Eye (tissue), 1 donor: ENCODE results near the gene MTUS2.
"Not testable (repeated sequence)": the region's sequence is repeated elsewhere in the genome, so short reads cannot be mapped to it uniquely, and the experiment has no call there.

Source experiments
- DNase-seq: peaks from one replicate; pipeline ENCODE4 v3.0.0-alpha.2; 2015

The MTUS2 gene

DNA sequence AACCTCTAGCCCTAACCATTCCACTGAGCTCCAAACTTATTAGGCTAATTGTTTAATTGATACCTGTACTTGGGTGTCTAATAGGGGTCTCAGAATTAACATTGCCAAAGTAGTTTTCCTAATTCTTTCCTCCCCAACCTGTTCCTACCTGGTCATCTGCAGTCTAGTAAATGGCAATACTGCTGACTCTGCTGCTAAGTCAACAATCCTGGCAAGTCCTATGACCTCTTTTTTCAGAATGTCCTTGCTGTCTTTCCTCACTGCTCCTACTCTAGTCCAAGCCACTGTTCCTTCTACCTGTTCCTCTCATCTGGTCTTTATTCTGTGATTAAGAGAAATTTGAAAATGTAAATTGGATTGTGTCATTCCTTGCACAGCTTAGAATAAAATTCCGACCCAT lies 143.9 kb downstream of the MTUS2 start:
- no peak for DNase-seq

DNA sequence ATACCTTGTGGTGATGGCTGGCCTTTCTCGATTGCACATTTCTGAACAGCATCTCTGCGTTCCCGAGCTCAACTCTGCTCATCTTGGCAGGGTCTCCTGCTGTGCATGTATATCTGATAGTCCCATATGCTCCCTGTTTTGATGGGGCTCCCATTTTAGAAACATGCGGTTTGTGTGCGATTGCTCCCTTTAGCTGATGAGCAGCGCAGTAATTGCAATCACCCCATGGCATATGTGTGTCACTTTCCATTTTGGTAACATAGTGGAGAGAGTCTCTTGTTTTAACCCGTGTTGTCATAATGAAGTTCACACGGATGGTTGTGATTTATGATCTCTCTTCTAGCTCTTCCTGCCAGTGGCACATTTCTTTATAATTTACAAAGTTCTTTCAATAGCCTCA lies 144.7 kb downstream of the MTUS2 start:
- DNase-seq: no peak

- DNase-seq: no peak
Measured at GRCh38 chr13:28967029-28967915, 147.1 kb downstream of the MTUS2 start.

DNA sequence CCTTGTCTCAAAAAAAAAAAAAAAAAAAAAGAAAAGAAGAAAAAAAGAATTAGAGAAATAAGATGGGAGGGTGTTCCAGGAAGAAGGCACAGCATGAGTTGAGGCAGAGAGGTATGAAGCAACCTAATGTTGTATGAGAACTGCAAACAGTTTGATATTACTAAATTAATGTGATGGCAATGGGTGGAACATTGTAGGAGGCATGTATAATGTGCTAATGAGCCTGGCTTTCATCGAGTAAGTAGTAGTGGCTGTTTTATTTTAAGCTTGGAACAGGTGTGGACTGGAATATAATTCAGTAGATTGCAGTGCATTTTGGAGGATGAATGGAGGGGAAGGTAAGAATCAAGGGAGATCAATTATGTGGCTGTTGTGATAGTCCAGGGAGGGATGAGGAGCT lies 156.1 kb downstream of the MTUS2 start:
- no peak for DNase-seq

- no peak for DNase-seq
Measured at GRCh38 chr13:28976636-28977035, 156.5 kb downstream of the MTUS2 start.

DNA sequence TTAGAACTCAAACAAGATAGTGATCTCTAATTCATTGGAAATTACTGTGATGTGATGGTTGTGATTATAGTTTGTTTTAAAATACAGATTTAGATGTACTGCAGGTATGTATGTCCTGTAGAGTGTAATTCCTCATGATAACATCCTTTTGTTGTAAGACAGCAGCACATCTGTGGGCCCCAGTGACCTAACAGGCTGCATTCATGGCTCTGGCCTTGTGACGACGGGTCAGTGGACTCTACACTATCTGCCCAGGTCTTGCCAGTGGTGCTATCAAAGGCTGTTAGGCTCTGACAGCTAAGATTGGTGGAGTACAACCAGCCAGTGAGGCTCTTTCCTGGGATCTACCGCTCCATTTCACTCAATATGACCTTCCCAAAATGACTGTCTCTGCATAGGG lies 158.4 kb downstream of the MTUS2 start:
- no peak for DNase-seq

DNA sequence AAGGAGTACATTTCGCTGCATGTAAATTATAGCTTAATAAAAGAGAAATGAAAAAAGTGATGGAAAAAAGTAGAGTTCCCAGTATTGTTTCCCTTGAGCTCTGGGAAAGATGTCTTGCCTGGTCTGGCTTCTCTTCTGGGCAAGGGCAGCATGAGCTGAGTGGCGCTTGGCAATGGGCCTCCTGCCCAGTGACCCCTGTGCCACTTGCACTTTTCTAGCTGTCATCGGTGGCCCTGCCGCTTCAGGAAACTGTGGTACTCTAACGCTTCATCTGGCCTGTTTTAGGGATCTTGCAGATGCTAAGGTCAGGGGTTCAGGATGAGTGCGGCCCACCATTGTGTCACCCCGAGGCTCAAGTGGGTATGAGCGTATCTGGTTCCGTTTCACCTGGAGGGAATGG lies 161.4 kb downstream of the MTUS2 start:
- no peak for DNase-seq

DNA sequence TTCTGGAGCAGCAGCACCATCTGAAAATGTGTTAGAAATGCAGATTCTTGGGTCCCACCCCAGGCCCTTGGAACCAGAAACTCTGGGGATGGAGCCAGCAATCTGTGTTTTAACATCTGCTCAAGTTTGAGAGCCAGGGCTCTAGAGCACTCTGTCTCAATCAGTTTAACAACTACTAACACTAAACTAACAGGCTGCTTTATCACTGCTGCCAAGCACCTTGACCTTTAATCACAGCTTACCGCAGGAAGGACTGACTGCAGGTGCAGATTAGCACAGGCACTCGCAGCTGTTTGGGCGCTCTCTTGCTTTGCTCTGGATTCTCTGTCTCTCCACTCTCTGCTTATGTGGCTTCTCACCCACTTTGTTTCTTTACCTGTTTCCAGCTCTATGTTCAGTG lies 163.5 kb downstream of the MTUS2 start:
- DNase-seq: no peak

DNA sequence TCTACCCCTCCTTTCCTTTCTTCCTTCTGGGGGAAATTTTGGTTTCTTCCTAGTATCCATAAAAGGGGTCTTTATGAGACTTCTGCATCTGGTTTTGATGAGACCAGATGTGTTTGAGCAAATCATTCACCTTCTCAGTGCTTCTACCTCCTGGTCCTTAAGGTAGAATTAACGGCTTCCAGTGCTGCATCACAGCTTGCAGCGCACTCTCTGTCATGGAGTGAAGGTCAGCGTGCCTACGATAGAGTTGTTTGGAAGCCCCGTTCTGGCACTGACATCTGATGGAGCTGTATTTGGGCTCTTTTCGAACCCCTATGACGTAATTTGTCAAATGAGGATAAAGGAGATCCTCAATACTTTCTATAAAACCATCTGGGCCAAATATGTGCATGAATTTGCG lies 164.2 kb downstream of the MTUS2 start:
- DNase-seq: no peak

- no peak for DNase-seq
Measured at GRCh38 chr13:28984825-28985224, 164.7 kb downstream of the MTUS2 start.

DNA sequence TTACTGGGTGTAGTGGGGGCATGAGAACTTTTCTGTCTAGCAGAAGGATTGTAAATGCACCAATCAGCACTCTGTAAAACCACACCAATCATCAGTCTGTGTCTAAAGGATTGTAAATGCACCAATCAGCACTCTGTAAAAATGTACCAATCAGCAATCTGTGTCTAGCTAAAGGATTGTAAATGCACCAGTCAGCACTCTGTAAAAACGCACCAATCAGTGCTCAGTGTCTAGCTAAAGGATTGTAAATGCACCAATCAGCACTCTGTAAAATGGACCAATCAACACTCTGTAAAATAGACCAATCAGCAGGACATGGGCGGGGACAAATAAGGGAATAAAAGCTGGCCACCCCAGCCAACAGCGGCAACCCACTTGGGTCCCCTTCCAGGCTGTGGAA lies 170.2 kb downstream of the MTUS2 start:
- not testable (repeated sequence) for DNase-seq

GRCh38 chr13:28991764-28992163 lies 171.6 kb downstream of the MTUS2 start:
- DNase-seq: no peak

DNA sequence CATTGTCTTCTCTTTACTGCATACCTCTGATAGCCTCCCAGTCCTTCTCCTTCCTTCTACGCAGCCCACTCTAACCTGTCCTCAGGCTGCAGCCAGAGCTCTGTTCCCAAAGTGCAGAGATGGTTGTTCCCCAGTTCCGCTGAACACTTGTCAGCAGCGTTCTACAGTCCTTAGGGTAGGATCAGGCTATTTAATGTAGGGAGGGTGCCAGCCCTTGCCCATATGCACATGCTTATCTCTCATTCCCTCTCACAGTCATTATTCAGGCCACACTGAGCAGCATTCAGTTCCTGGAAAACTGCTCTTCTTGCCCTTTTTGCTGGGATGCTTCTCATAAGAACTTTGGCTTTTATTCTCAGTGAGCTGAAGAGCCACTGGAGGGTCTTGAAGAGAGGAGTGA lies 180.7 kb downstream of the MTUS2 start:
- no peak for DNase-seq

GRCh38 chr13:29005035-29005762 lies 185.1 kb downstream of the MTUS2 start:
- DNase-seq: no peak

DNA sequence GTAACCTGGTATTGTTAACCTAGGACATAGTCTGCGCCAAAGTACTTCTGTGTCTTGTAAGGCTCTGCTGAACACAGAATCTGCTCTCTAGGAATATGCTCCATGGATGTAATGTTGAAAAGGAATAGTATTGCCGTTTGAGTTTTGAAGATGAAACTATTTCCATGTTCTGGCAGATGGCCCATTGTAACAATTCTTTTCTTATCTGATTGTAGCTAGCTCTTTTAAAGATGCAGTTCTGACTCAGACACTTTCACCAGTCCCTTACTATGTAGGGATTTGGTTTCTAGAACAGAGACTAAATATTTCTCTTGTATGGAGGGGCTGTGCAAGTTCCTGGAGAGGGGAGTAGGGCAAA lies 185.6 kb downstream of the MTUS2 start:
- DNase-seq: no peak

DNA sequence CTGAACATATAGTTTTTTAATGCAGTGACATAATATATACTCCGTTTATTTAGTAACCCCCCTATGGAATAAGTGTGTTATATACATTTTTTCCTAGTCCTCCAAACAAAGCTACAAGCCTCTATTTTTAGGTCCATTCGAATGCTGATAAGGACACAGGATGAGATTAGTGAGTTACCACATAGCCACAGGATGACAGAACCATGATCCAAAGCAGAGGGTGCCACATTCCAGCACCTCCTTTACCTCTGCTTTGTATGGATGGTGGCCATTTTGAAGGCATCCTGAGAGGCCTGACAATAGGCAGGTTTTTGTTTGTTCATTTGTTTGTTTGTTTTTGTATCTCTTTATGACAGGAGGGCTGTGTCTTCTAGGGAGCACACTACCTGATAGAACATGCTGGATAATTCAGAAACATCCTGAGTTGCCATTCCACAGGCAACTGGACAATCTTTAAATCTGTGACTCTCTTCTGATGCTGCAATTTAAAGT lies 186.3 kb downstream of the MTUS2 start:
- DNase-seq: no peak

GRCh38 chr13:29008296-29008695 lies 188.2 kb downstream of the MTUS2 start:
- DNase-seq: no peak

- no peak for DNase-seq
Measured at GRCh38 chr13:29020314-29020713, 200.2 kb downstream of the MTUS2 start.

GRCh38 chr13:29021311-29021710 lies 201.2 kb downstream of the MTUS2 start:
- no peak for DNase-seq

DNA sequence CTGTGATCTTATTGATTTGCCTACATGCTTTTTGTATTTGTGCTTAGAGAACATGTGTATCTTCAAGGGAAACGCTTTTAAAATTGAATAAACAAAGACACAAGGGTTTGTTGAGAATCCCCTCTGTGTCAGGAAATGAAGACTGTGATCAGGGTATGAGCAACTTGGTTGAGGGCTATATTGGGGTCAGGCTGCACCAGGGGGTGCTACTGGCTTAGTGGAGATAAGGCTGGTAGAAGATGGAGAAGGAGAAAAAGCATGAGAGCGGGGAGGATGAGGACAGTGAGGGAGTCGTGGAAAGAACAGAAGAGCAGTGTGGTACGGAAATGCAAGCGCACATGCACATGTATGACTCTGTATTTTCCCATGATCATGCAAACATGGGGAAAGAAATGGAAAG lies 201.6 kb downstream of the MTUS2 start:
- DNase-seq: no peak

- DNase-seq: no peak
Measured at GRCh38 chr13:29022410-29022809, 202.3 kb downstream of the MTUS2 start.

- no peak for DNase-seq
Measured at GRCh38 chr13:29022968-29023367, 202.8 kb downstream of the MTUS2 start.

GRCh38 chr13:29024783-29025182 lies 204.6 kb downstream of the MTUS2 start:
- no peak for DNase-seq

DNA sequence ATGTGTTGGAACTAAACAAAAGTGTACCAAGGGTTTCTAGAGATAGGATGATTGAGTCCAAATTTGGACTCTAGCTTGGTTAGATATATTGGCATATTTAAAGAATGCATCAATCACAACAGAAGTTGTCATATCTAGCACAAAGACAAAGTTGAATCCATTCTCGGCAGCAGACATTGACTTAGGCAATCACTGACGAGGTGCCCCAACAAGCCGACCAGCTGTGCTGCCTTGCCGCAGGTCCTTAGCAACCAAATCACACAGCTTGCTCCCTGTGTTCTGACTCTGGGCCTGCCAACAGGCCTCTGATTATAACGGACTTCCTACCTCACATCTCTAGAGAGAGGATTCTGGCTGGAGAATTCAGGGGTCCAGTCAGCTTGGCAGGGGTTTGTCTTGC lies 208.7 kb downstream of the MTUS2 start:
- no peak for DNase-seq
